HepG2 (cell line): ENCODE measurements around the gene ABHD17C. TPM values are rescaled to one million over a fixed set of nuclear protein-coding genes. Genes with fewer than 3 reads are reported as not detected.

Experiments
- ATAC-seq: fragments of 200-7000 bp; cut with Tn5 transposase; 3 replicates; pipeline ENCODE4 v1.9.1; 2020; ENCODE audit warnings: mild to moderate bottlenecking, moderate library complexity
- BruUV-seq: library from RNA; stranded (reverse); fragments of 400-500 nt; replicated peaks from 2 replicates; lab custom pipeline; 2021; lab: Mats Ljungman, UMichigan
- CTCF ChIA-PET: fragments of 300-600 bp; formaldehyde crosslinking; extraction: SDS; loops from one replicate; lab custom pipeline; 2021; ENCODE audit warnings: low total read pairs, inconsistent platforms, low intra/inter-chr PET ratio; lab: Yijun Ruan, JAX
- POLR2A ChIA-PET: fragments of 350-600 bp; sonication (Branson Sonifier 250); formaldehyde crosslinking; loops from one replicate; lab custom pipeline; 2020; ENCODE audit warnings: antibody characterized with exemption, inconsistent platforms; lab: Yijun Ruan, JAX
- DNase-seq: peaks from one replicate; pipeline ENCODE4 v3.0.0-alpha.2; 2015; ENCODE audit warnings: low spot score
- FAIRE-seq: peaks from 3 replicates; lab custom pipeline; 2011; peaks lifted over from hg19 to GRCh38; lab: Jason Lieb, UNC
- H2AFZ ChIP-seq: one replicate; pipeline ENCODE4 v1.6.1; 2011; ENCODE audit warnings: low read length, inconsistent platforms
- H3K27ac ChIP-seq: fragments of 300-600 bp; 3 replicates; pipeline ENCODE4 v1.8.0; 2011; ENCODE audit warnings: mixed run types, mild to moderate bottlenecking, mixed read lengths, low read length, inconsistent platforms; ENCODE audit not compliant: insufficient read depth; ENCODE audit errors: extremely low read length
- H3K27me3 ChIP-seq, 2 experiments: fragments of 200-600 bp in 1 of 2; 2 replicates in 1 of 2; 3 replicates in 1 of 2; pipeline versions ENCODE4 v1.6.0 to v1.8.0; 2011; ENCODE audit warnings: low read length in 2 of 2, mild to moderate bottlenecking in 2 of 2, moderate library complexity in 2 of 2, inconsistent platforms in 1 of 2; ENCODE audit not compliant: insufficient read depth in 2 of 2, control insufficient read depth in 1 of 2
- H3K36me3 ChIP-seq, 2 experiments: fragments of 200-600 bp in 1 of 2; replicated peaks in 1 of 2; 2 replicates in 1 of 2; 3 replicates in 1 of 2; pipeline versions ENCODE4 v1.5.1 to v1.8.0; 2011; ENCODE audit warnings: low read length in 2 of 2, inconsistent platforms in 1 of 2; ENCODE audit not compliant: insufficient read depth in 2 of 2, control insufficient read depth in 1 of 2
- H3K4me1 ChIP-seq: 2 replicates; pipeline ENCODE4 v1.5.1; 2012; ENCODE audit warnings: low read length, inconsistent platforms; ENCODE audit not compliant: insufficient read depth
- H3K4me2 ChIP-seq: 2 replicates; pipeline ENCODE4 v1.6.0; 2011; ENCODE audit warnings: low read depth, low read length, inconsistent platforms
- H3K4me3 ChIP-seq, 3 experiments: fragments of 200-600 bp in 1 of 3; sonication (generic), shearing (Covaris generic) in 1 of 3; replicated peaks in 1 of 3; 2 replicates each; pipeline ENCODE4 v1.5.1; 2011 to 2016; ENCODE audit warnings: low read length in 3 of 3, inconsistent platforms in 2 of 3, low read depth in 2 of 3, mild to moderate bottlenecking in 2 of 3, control low read depth in 1 of 3, mixed read lengths in 1 of 3; ENCODE audit not compliant: insufficient read depth in 1 of 3
- H3K79me2 ChIP-seq: one replicate; pipeline ENCODE4 v1.6.1; 2011; ENCODE audit warnings: low read length, inconsistent platforms; ENCODE audit not compliant: insufficient read depth
- H3K9ac ChIP-seq: 2 replicates; pipeline ENCODE4 v1.6.0; 2011; ENCODE audit warnings: mild to moderate bottlenecking, low read depth, low read length, inconsistent platforms; ENCODE audit not compliant: insufficient read depth
- H3K9me3 ChIP-seq: 2 replicates; pipeline ENCODE4 v1.5.1; 2012; ENCODE audit warnings: mild to moderate bottlenecking, low read length
- H4K20me1 ChIP-seq: 2 replicates; pipeline ENCODE4 v1.6.0; 2011; ENCODE audit warnings: inconsistent platforms, mild to moderate bottlenecking, low read length, moderate library complexity; ENCODE audit not compliant: insufficient read depth
- HDAC1 ChIP-seq: sonication (generic); formaldehyde crosslinking; IDR thresholded peaks from 2 replicates; pipeline ENCODE4 v1.5.1; 2020; ENCODE audit warnings: mild to moderate bottlenecking, missing genetic modification reagents
- LBX2 ChIP-seq: sonication (generic); formaldehyde crosslinking; IDR thresholded peaks from 2 replicates; pipeline ENCODE4 v1.5.0; 2020; ENCODE audit warnings: missing genetic modification reagents, mild to moderate bottlenecking, borderline replicate concordance
- TERF1 ChIP-seq: sonication (generic); formaldehyde crosslinking; IDR thresholded peaks from 2 replicates; pipeline ENCODE4 v1.8.0; 2022; ENCODE audit warnings: mild to moderate bottlenecking, missing genetic modification reagents, moderate library complexity
- ZNF331 ChIP-seq: sonication (generic); formaldehyde crosslinking; IDR thresholded peaks from 2 replicates; pipeline ENCODE4 v1.4.0; 2020; ENCODE audit warnings: missing genetic modification reagents
- WGBS: methylation state at CpG from one replicate; pipeline ENCODE4 v1.1.6; 2017; ENCODE audit warnings: low lambda C conversion rate; 5-methylcytosine and 5-hydroxymethylcytosine counted together
- in situ Hi-C: cut with HindIII; loops from 2 replicates; pipeline ENCODE4 v1.10.0; 2017; ENCODE audit warnings: low pct_unique_long_range_greater_than_20kb; ENCODE audit not compliant: extremely low pct_ligation_motif_present
- intact Hi-C: fragments of 100-400 bp; cut with micrococcal nuclease; formaldehyde crosslinking; loops from one replicate; pipeline ENCODE4 v1.10.0; 2022; ENCODE audit not compliant: unreplicated experiment
- polyA plus RNA-seq, 8 experiments: library from polyadenylated mRNA; depleted of rRNA in 3 of 8; stranded (reverse) in 7 of 8; unstranded in 1 of 8; fragments of >200 nt; fragmentation: Illumina TruSeq in 4 of 8; extraction: Trizol in 4 of 8; gene quantifications; 2 replicates each; pipeline versions ENCODE4 v1.2.1 to v1.2.3, GENCODE V29; 2011 to 2016; ENCODE audit warnings: low read depth in 4 of 8, missing spikeins in 1 of 8, mixed read lengths in 1 of 8; ENCODE audit not compliant: insufficient read depth in 1 of 8
- total RNA-seq, 5 experiments: library from RNA; depleted of rRNA; stranded (reverse); fragments of >200 nt; fragmentation: Illumina TruSeq; extraction: Trizol; gene quantifications; 2 replicates each; pipeline ENCODE4 v1.2.3, GENCODE V29; 2016; ENCODE audit warnings: low read depth in 1 of 5
- TF ChIP-seq, protein P1 (sequence below): sonication (generic); formaldehyde crosslinking; IDR thresholded peaks from 2 replicates; pipeline ENCODE4 v1.5.0; 2020; ENCODE audit warnings: mild to moderate bottlenecking, missing genetic modification reagents

Gene ABHD17C
- total and polyA plus RNA-seq, 2 of the 13 experiments (the other 11 are each of a cell fraction or from before 2014, with no cell fraction given), result 2.9 to 3.9 TPM

DNA sequence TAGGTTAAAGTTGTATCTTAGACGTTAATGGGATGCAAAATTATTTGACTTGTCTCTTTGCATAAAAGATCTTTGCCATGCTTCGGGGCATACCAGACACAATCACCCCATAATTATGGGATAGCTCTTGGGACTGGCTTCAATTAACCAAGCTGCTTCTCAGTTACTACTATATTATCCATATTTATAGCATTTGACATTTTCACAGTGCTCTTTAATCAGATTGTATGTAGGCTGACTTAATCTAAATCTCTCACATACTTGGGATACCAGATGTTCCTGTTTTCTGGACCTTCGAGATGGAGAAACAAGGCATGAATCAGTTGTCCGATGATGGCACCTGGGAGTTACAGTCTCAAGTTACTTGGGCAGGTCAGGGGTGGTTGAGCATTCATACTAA, 27.2 kb upstream of the ABHD17C start:
- FAIRE-seq, result no peak

More for the DNA sequence above, 27.2 kb upstream of the ABHD17C start:
- intact Hi-C loops, result no loop called here
- H3K27ac ChIP-seq, result no peak overlapping the region
- no peaks in the 10 kb centered on the region for H3K9me3 ChIP-seq
- ChIA-PET POLR2A (no interaction called here), CTCF (no interaction called here)
- no peak overlapping the region for H3K4me2 ChIP-seq
- no peaks in the 10 kb centered on the region for H3K4me1 ChIP-seq
- no peak overlapping the region for H2AFZ ChIP-seq
- H3K27me3 ChIP-seq, result no peaks in the 10 kb centered on the region; a peak in 1 of 5 replicates
- H3K4me3 ChIP-seq, result no peak overlapping the region
- TF ChIP-seq TERF1 (no peak), HDAC1 (CRISPR knock-in tag) (no peak), LBX2 (CRISPR knock-in tag) (no peak), ZNF331 (CRISPR knock-in tag) (no peak)
- TF ChIP-seq, protein P1, sequence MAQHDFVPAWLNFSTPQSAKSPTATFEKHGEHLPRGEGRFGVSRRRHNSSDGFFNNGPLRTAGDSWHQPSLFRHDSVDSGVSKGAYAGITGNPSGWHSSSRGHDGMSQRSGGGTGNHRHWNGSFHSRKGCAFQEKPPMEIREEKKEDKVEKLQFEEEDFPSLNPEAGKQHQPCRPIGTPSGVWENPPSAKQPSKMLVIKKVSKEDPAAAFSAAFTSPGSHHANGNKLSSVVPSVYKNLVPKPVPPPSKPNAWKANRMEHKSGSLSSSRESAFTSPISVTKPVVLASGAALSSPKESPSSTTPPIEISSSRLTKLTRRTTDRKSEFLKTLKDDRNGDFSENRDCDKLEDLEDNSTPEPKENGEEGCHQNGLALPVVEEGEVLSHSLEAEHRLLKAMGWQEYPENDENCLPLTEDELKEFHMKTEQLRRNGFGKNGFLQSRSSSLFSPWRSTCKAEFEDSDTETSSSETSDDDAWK (CRISPR knock-in tag), result no peak
- H3K9ac ChIP-seq, result no peak overlapping the region
- H3K79me2 ChIP-seq, result no peaks in the 10 kb centered on the region
- no peak for ATAC-seq
- 70% methylated on average over 4 of the region's 4 CpGs for WGBS
- H4K20me1 ChIP-seq, result no peaks in the 10 kb centered on the region
- in situ Hi-C loops, result no loop called here
- no peaks in the 10 kb centered on the region for H3K36me3 ChIP-seq
- no peak for DNase-seq
- no TSS peak for BruUV-seq
